SK-N-SH treated with all-trans-retinoic acid at 6 μM for 48 hours (cell line): ENCODE results near the gene TBC1D2B.

Source experiments
- ESRRG ChIP-seq: fragments of 250-450 bp; sonication (Bioruptor Pico); IDR thresholded peaks from 2 replicates; pipeline ENCODE4 v1.6.1; 2021; ENCODE audit warnings: mild to moderate bottlenecking
- GLIS3 ChIP-seq: fragments of 250-450 bp; sonication (Bioruptor Pico); IDR thresholded peaks from 2 replicates; pipeline ENCODE4 v1.5.0; 2020; ENCODE audit warnings: mild to moderate bottlenecking, moderate library complexity
- PATZ1 ChIP-seq: fragments of 250-450 bp; sonication (Bioruptor Pico); IDR thresholded peaks from 2 replicates; pipeline ENCODE4 v1.8.0; 2020; ENCODE audit warnings: mild to moderate bottlenecking, moderate library complexity, borderline replicate concordance
- SNAI2 ChIP-seq: fragments of 250-450 bp; sonication (Bioruptor Pico); IDR thresholded peaks from 2 replicates; pipeline ENCODE4 v1.5.0; 2020; ENCODE audit warnings: mild to moderate bottlenecking, moderate library complexity
- TCF4 ChIP-seq: fragments of 250-450 bp; sonication (Bioruptor Pico); IDR thresholded peaks from 2 replicates; pipeline ENCODE4 v1.8.0; 2021; ENCODE audit warnings: mild to moderate bottlenecking, moderate library complexity, borderline replicate concordance
- ZC3H10 ChIP-seq: fragments of 250-450 bp; sonication (Bioruptor Pico); IDR thresholded peaks from 2 replicates; pipeline ENCODE4 v1.5.1; 2021; ENCODE audit warnings: mild to moderate bottlenecking, moderate library complexity
- ZFP3 ChIP-seq: fragments of 250-450 bp; sonication (Bioruptor Pico); IDR thresholded peaks from 2 replicates; pipeline ENCODE4 v1.5.0; 2020; ENCODE audit warnings: mild to moderate bottlenecking, moderate library complexity
- ZFP30 ChIP-seq: fragments of 450-650 bp; formaldehyde crosslinking; IDR thresholded peaks from 2 replicates; pipeline ENCODE4 v1.5.0; 2022; ENCODE audit warnings: mild to moderate bottlenecking, moderate library complexity
- ZNF565 ChIP-seq: fragments of 450-650 bp; formaldehyde crosslinking; conservative IDR thresholded peaks from 2 replicates; pipeline ENCODE4 v1.5.0; 2020; ENCODE audit warnings: low read depth, mild to moderate bottlenecking, moderate library complexity
- ZNF8 ChIP-seq: fragments of 450-650 bp; formaldehyde crosslinking; IDR thresholded peaks from 2 replicates; pipeline ENCODE4 v1.5.0; 2020; ENCODE audit warnings: mild to moderate bottlenecking, moderate library complexity
- TF ChIP-seq, protein P1 (sequence below): fragments of 250-450 bp; sonication (Bioruptor Pico); IDR thresholded peaks from 2 replicates; pipeline ENCODE4 v1.5.1; 2020; ENCODE audit warnings: low read depth, mild to moderate bottlenecking, moderate library complexity
- TF ChIP-seq, protein P2 (sequence below): fragments of 250-450 bp; sonication (Bioruptor Pico); IDR thresholded peaks from 2 replicates; pipeline ENCODE4 v1.5.1; 2021; ENCODE audit warnings: mild to moderate bottlenecking, moderate library complexity

GRCh38 chr15:77966540-77967234 lies 110.8 kb downstream of the TBC1D2B start:
- TF ChIP-seq ZNF565 (CRISPR knock-in tag) (no peak), PATZ1 (CRISPR knock-in tag) (no peak), ZC3H10 (CRISPR knock-in tag) (no peak), TCF4 (CRISPR knock-in tag) (no peak), ZFP3 (CRISPR knock-in tag) (no peak), SNAI2 (CRISPR knock-in tag) (no peak), ZFP30 (no peak), ZNF8 (CRISPR knock-in tag) (no peak), GLIS3 (CRISPR knock-in tag) (no peak), ESRRG (CRISPR knock-in tag) (no peak)
- TF ChIP-seq, protein P1, sequence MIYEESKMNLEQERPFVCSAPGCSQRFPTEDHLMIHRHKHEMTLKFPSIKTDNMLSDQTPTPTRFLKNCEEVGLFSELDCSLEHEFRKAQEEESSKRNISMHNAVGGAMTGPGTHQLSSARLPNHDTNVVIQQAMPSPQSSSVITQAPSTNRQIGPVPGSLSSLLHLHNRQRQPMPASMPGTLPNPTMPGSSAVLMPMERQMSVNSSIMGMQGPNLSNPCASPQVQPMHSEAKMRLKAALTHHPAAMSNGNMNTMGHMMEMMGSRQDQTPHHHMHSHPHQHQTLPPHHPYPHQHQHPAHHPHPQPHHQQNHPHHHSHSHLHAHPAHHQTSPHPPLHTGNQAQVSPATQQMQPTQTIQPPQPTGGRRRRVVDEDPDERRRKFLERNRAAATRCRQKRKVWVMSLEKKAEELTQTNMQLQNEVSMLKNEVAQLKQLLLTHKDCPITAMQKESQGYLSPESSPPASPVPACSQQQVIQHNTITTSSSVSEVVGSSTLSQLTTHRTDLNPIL (CRISPR knock-in tag): no peak
- TF ChIP-seq, protein P2, sequence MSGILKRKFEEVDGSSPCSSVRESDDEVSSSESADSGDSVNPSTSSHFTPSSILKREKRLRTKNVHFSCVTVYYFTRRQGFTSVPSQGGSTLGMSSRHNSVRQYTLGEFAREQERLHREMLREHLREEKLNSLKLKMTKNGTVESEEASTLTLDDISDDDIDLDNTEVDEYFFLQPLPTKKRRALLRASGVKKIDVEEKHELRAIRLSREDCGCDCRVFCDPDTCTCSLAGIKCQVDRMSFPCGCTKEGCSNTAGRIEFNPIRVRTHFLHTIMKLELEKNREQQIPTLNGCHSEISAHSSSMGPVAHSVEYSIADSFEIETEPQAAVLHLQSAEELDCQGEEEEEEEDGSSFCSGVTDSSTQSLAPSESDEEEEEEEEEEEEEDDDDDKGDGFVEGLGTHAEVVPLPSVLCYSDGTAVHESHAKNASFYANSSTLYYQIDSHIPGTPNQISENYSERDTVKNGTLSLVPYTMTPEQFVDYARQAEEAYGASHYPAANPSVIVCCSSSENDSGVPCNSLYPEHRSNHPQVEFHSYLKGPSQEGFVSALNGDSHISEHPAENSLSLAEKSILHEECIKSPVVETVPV (CRISPR knock-in tag): no peak
